ENCODE measurements around the gene ECT2L.

Gene ECT2L

DNA sequence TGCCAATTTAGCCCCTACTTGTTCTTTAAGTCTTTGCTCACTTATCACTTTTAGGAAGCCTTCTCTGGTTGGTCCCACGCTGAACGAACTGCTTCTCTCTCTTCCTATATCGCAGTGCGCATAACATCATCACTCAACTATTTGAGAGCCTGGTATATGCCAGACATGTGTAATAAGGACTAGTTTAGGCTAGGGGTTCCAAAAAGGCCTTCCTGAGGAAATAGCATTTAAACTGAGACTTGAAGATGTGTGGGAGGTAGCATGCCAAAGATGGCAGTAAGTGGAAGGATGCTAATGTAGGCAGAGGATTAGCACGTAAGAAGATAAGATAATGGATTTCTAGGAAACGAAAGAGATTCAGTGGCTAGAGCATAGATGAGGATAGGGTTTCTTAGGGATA, 17.6 kb upstream of the ECT2L start:
- TF ChIP-seq, protein P1, sequence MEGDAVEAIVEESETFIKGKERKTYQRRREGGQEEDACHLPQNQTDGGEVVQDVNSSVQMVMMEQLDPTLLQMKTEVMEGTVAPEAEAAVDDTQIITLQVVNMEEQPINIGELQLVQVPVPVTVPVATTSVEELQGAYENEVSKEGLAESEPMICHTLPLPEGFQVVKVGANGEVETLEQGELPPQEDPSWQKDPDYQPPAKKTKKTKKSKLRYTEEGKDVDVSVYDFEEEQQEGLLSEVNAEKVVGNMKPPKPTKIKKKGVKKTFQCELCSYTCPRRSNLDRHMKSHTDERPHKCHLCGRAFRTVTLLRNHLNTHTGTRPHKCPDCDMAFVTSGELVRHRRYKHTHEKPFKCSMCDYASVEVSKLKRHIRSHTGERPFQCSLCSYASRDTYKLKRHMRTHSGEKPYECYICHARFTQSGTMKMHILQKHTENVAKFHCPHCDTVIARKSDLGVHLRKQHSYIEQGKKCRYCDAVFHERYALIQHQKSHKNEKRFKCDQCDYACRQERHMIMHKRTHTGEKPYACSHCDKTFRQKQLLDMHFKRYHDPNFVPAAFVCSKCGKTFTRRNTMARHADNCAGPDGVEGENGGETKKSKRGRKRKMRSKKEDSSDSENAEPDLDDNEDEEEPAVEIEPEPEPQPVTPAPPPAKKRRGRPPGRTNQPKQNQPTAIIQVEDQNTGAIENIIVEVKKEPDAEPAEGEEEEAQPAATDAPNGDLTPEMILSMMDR (IDR thresholded peaks at IDR 0.05; ENCODE audit: insufficient read depth, low read length, poor library complexity, severe bottlenecking), result no peak
- Histone ChIP-seq H3K27me3 (replicated peaks; ENCODE audit: control insufficient read depth, insufficient read depth, low read length) (no peaks in the 10 kb centered on the region), H3K4me3 (replicated peaks; ENCODE audit: low read depth, low read length) (no peak overlapping the region), H3K36me3 (ENCODE audit: control insufficient read depth, insufficient read depth, low read length) (no peaks in the 10 kb centered on the region)
- DNase-seq (ENCODE audit: extremely low read depth, insufficient read length), result no peak

DNA sequence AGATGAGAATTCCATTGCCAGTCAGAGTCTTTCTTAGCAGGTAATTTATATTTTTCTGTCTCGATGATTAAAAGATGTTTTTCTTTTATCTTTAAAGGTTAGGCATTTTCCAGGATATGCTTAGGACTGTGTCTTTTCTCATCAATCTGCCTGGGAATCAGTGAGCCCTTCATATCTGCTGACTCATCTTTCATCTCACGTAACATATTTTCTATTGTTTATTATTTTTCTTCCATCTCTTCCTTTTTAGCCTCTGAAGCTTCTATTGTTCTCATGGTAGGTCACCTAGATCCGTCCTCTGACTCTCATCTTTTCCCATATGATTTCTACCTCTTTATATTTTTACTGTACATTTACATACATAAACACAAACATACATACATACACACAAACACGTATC, 13.6 kb upstream of the ECT2L start:
- Histone ChIP-seq H3K36me3 (ENCODE audit: control insufficient read depth, insufficient read depth, low read length) (no peaks in the 10 kb centered on the region), H3K27me3 (replicated peaks; ENCODE audit: control insufficient read depth, insufficient read depth, low read length) (no peaks in the 10 kb centered on the region), H3K4me3 (replicated peaks; ENCODE audit: low read depth, low read length) (no peak overlapping the region)
- no peak for DNase-seq (ENCODE audit: extremely low read depth, insufficient read length)
- TF ChIP-seq, protein P1 (IDR thresholded peaks at IDR 0.05; ENCODE audit: insufficient read depth, low read length, poor library complexity, severe bottlenecking), result no peak

DNA sequence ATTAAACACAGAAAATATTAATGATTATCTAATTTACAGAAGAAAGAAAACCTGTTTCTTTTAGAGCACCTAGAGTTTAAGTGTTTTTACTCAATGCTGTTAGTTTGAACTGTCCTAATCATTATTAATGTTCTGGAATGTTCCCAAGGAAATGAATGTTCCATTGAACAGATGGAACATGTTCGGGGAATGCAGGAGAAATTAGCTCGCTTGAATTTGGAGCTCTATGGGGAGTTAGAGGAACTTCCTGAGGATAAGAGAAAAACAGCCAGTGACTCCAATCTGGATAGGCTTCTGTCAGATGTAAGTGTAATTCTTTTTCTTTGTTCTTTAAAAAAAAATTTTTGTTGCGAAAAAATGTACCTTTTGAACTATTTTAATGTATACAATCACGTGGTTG, 10.8 kb upstream of the ECT2L start:
- H3K36me3 ChIP-seq (ENCODE audit: control insufficient read depth, insufficient read depth, low read length), result no peaks in the 10 kb centered on the region
- DNase-seq (ENCODE audit: extremely low read depth, insufficient read length), result no peak
- TF ChIP-seq, protein P1 (IDR thresholded peaks at IDR 0.05; ENCODE audit: insufficient read depth, low read length, poor library complexity, severe bottlenecking), result no peak
- H3K4me3 ChIP-seq (replicated peaks; ENCODE audit: low read depth, low read length), result no peak overlapping the region
- no peaks in the 10 kb centered on the region for H3K27me3 ChIP-seq (replicated peaks; ENCODE audit: control insufficient read depth, insufficient read depth, low read length)

DNA sequence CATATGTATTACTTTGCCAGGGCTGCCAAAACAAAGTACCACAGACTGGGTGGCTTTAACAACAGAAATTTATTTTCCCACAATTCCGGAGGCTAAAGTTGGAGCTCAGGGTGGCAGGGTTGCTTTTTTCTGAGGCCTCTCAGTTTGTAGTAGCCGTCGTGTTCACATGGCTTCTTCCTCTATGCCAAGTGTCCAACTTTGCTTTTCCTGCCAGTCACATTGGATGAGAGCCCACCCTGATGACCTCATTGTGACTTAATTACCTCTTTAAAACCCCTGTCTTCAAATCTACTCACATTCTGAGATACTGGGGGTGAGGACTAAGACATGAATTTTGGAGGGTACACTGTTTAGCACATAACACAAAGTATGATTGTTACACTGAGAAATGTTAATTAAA, 9.9 kb upstream of the ECT2L start:
- no peaks in the 10 kb centered on the region for H3K27me3 ChIP-seq (replicated peaks; ENCODE audit: control insufficient read depth, insufficient read depth, low read length)
- no peak overlapping the region for H3K4me3 ChIP-seq (replicated peaks; ENCODE audit: low read depth, low read length)
- no peaks in the 10 kb centered on the region for H3K36me3 ChIP-seq (ENCODE audit: control insufficient read depth, insufficient read depth, low read length)
- DNase-seq (ENCODE audit: extremely low read depth, insufficient read length), result no peak
- TF ChIP-seq, protein P1 (IDR thresholded peaks at IDR 0.05; ENCODE audit: insufficient read depth, low read length, poor library complexity, severe bottlenecking), result no peak

DNA sequence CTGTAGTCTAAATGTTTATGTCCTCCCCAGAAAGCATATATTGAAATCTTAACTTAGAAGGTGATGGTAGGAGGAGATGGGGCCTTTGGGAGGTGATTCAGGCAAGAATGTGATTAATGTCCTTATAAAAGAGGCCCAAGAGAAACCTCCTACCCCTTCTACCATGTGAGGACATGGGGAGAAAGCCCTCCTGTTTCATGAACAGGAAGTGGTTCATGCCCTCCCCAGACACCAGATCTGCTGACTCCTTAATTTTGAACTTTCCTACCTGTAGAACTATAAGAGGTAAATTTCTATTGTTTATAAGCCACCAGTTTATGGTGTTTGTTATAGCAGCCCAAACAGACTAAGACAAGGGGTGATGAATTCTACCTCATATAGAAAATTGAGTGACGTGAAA, 8.7 kb upstream of the ECT2L start:
- Histone ChIP-seq H3K36me3 (ENCODE audit: control insufficient read depth, insufficient read depth, low read length) (no peaks in the 10 kb centered on the region), H3K27me3 (replicated peaks; ENCODE audit: control insufficient read depth, insufficient read depth, low read length) (no peaks in the 10 kb centered on the region), H3K4me3 (replicated peaks; ENCODE audit: low read depth, low read length) (no peak overlapping the region)
- no peak for DNase-seq (ENCODE audit: extremely low read depth, insufficient read length)
- TF ChIP-seq, protein P1 (IDR thresholded peaks at IDR 0.05; ENCODE audit: insufficient read depth, low read length, poor library complexity, severe bottlenecking), result no peak

DNA sequence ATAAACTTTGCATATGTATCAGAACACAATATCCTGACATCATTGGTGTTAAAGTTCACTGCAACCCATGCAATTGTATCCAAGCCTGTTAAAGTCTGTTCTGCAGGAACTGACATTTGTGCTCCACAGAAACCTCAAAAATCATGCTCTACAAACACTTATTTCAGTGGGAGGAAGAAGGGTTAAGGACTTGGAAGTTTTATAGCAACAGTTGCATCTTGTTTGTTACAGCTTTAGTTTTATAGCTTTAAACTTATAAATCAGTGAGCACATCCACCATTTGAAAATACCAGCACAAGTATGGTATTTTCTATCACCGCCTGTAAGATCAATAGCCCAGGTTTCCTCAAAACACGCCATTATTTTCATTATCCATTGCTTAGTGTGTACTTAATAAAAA, 884 bp downstream of the ECT2L start:
- Histone ChIP-seq H3K27me3 (replicated peaks; ENCODE audit: control insufficient read depth, insufficient read depth, low read length) (no peaks in the 10 kb centered on the region), H3K4me3 (replicated peaks; ENCODE audit: low read depth, low read length) (no peak overlapping the region), H3K36me3 (ENCODE audit: control insufficient read depth, insufficient read depth, low read length) (no peaks in the 10 kb centered on the region)
- TF ChIP-seq, protein P1 (IDR thresholded peaks at IDR 0.05; ENCODE audit: insufficient read depth, low read length, poor library complexity, severe bottlenecking), result no peak
- DNase-seq (ENCODE audit: extremely low read depth, insufficient read length), result no peak

Measured in GM06990 (cell line).